ENCODE measurements around the gene MRPL50. TPM values are rescaled to one million over a fixed set of nuclear protein-coding genes. Genes with fewer than 3 reads are reported as not detected.

Gene MRPL50
- total RNA-seq, 2 donors from 2014 or later: 15.5 to 17.4 TPM

DNA sequence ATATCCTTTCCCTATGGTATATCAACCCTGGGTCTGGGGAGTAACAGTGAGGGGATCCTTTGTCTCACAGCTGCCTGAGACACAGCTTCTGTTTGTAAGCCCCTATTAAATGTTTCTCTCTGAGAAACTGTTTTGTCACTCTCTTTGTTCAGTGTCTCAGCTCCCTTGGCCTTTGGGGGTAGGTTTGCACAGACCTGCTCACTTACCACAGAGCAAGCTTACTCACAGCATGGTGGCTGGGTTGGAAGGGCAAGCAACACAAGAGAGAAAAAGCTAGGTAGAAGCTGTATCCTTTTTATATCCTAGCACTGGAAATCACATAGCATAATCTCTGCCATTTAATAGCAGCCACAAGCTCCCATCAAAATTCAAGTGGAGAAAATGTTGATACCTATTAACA, 18.1 kb downstream of the MRPL50 start:
- Histone ChIP-seq H3K4me3 (ENCODE audit: low read length) (no peak overlapping the region), H3K9me3 (ENCODE audit: control insufficient read depth, low read length) (peaks cover 12% of the 10 kb centered on the region), H3K27me3 (ENCODE audit: control insufficient read depth, insufficient read depth, low read length, poor library complexity, severe bottlenecking) (no peaks in the 10 kb centered on the region), H3K9ac (ENCODE audit: extremely low read depth, low read length, poor library complexity, severe bottlenecking) (no peak overlapping the region), H3K36me3 (ENCODE audit: control insufficient read depth, insufficient read depth, low read length) (no peaks in the 10 kb centered on the region), H3K27ac (ENCODE audit: low read depth, low read length) (no peak overlapping the region), H3K4me1 (ENCODE audit: control insufficient read depth, insufficient read depth, low read length) (no peaks in the 10 kb centered on the region)
- Mint-ChIP-seq H3K27ac (no peak overlapping the region), H3K36me3 (ENCODE audit: low read depth) (peaks cover 12% of the 10 kb centered on the region), H3K27me3 (ENCODE audit: insufficient read depth) (no peaks in the 10 kb centered on the region), H3K4me1 (no peaks in the 10 kb centered on the region), H3K4me3 (no peak overlapping the region), H3K9me3 (peaks cover 31% of the 10 kb centered on the region)
- DNase-seq: no peak
- TF ChIP-seq, protein P1, sequence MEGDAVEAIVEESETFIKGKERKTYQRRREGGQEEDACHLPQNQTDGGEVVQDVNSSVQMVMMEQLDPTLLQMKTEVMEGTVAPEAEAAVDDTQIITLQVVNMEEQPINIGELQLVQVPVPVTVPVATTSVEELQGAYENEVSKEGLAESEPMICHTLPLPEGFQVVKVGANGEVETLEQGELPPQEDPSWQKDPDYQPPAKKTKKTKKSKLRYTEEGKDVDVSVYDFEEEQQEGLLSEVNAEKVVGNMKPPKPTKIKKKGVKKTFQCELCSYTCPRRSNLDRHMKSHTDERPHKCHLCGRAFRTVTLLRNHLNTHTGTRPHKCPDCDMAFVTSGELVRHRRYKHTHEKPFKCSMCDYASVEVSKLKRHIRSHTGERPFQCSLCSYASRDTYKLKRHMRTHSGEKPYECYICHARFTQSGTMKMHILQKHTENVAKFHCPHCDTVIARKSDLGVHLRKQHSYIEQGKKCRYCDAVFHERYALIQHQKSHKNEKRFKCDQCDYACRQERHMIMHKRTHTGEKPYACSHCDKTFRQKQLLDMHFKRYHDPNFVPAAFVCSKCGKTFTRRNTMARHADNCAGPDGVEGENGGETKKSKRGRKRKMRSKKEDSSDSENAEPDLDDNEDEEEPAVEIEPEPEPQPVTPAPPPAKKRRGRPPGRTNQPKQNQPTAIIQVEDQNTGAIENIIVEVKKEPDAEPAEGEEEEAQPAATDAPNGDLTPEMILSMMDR (conservative IDR thresholded peaks at IDR 0.05): no peak

DNA sequence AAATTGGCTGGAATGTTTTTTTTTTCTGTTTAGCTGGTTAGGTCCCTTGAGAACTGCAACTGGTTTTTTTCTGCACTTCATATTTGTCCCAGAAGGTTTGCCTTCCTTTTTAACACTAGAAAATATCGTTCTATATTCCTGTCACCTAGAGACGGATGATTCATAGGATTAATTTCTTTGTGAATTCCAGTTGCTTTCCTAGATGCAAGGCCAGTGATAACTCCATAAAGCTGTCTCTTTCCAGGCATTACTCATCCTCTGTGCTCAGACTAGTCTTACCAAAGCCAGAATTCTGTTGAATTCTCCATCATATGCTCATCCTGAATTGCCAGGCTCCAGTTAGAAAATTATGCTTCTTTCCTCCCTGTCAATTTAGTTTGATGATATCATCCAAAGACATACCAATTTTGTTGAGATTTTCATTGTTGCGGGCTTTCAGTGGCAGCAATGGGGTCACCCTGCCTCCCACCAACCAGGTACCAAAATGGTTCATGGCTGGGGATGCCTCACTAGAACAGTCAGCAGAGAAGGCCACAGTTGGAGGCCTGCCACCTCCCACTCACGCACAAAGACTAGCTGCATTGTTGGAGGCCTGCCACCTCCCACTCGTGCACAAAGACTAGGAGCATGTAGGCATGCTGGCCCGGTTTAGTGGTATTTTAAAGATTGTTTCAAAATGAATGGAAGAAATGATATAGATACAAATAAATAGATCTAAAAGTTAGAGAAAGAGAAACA, 22.1 kb downstream of the MRPL50 start:
- H3K9me3 Mint-ChIP-seq: peaks cover 17% of the 10 kb centered on the region
- WGBS, 2 experiments (ENCODE audit: insufficient coverage in 1 of 2, insufficient read length in 1 of 2): 80 to 93% methylated on average over 2 to 6 of the region's 6 CpGs
- no peak overlapping the region for H3K27ac ChIP-seq (ENCODE audit: low read depth, low read length)
- peaks cover 2% of the 10 kb centered on the region for H3K36me3 Mint-ChIP-seq (ENCODE audit: low read depth)
- H3K27me3 ChIP-seq (ENCODE audit: control insufficient read depth, insufficient read depth, low read length, poor library complexity, severe bottlenecking): no peaks in the 10 kb centered on the region
- DNase-seq: no peak
- H3K27ac Mint-ChIP-seq: no peak overlapping the region
- no peaks in the 10 kb centered on the region for H3K27me3 Mint-ChIP-seq (ENCODE audit: insufficient read depth)
- no peaks in the 10 kb centered on the region for H3K4me1 Mint-ChIP-seq
- no peak overlapping the region for H3K9ac ChIP-seq (ENCODE audit: extremely low read depth, low read length, poor library complexity, severe bottlenecking)
- H3K4me3 ChIP-seq (ENCODE audit: low read length): no peak overlapping the region
- no peaks in the 10 kb centered on the region for H3K4me1 ChIP-seq (ENCODE audit: control insufficient read depth, insufficient read depth, low read length)
- H3K9me3 ChIP-seq (ENCODE audit: control insufficient read depth, low read length): no peaks in the 10 kb centered on the region
- TF ChIP-seq, protein P1 (conservative IDR thresholded peaks at IDR 0.05): no peak
- no peaks in the 10 kb centered on the region for H3K36me3 ChIP-seq (ENCODE audit: control insufficient read depth, insufficient read depth, low read length)
- no peak overlapping the region for H3K4me3 Mint-ChIP-seq

DNA sequence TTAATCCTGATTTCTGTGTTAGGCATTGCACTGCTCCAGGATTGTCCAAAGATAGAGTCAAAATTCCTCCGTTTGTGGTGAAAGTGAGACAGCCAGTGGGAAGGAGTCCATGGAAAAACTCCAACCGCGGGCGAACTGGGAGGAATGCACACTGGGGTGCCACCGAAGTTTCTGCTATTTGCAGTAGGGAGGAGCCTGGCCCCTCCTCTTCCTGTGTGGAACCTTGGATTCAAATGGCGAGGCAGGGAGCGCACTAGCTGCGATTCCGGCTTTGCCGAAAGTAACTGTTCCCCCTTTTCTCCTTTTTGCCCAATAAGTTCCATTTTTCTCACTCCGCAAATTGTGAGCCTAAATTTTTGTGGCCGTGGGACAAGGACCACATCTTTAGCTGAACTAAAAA, 22.9 kb downstream of the MRPL50 start:
- Histone ChIP-seq H3K27me3 (ENCODE audit: control insufficient read depth, insufficient read depth, low read length, poor library complexity, severe bottlenecking) (no peaks in the 10 kb centered on the region), H3K9me3 (ENCODE audit: control insufficient read depth, low read length) (no peaks in the 10 kb centered on the region), H3K9ac (ENCODE audit: extremely low read depth, low read length, poor library complexity, severe bottlenecking) (no peak overlapping the region), H3K36me3 (ENCODE audit: control insufficient read depth, insufficient read depth, low read length) (no peaks in the 10 kb centered on the region), H3K27ac (ENCODE audit: low read depth, low read length) (no peak overlapping the region), H3K4me1 (ENCODE audit: control insufficient read depth, insufficient read depth, low read length) (no peaks in the 10 kb centered on the region), H3K4me3 (ENCODE audit: low read length) (no peak overlapping the region)
- TF ChIP-seq, protein P1 (conservative IDR thresholded peaks at IDR 0.05): no peak
- Mint-ChIP-seq H3K36me3 (ENCODE audit: low read depth) (peaks cover 2% of the 10 kb centered on the region), H3K27ac (no peak overlapping the region), H3K9me3 (peaks cover 17% of the 10 kb centered on the region), H3K4me1 (no peaks in the 10 kb centered on the region), H3K4me3 (no peak overlapping the region), H3K27me3 (ENCODE audit: insufficient read depth) (no peaks in the 10 kb centered on the region)
- DNase-seq: no peak
- WGBS, 2 experiments (ENCODE audit: insufficient coverage in 1 of 2, insufficient read length in 1 of 2): 92 to 94% methylated on average over 11 to 12 of the region's 12 CpGs
